Cardiac fibroblast (primary cell): ENCODE measurements around the gene COA1.

Experiments used
- DNase-seq, 2 donors: peaks; one replicate each; pipeline versions ENCODE4 v3.0.0 to v3.0.0-alpha.2; 2010; ENCODE audit warnings: low read depth in 2 of 2
- H3K4me3 ChIP-seq, 2 donors: replicated peaks in 1 of 2; 1 replicate in 1 of 2; 2 replicates in 1 of 2; pipeline ENCODE4 v1.5.1; 2011; ENCODE audit warnings: low read depth in 2 of 2, low read length in 2 of 2, mild to moderate bottlenecking in 2 of 2, moderate library complexity in 1 of 2
- CTCF ChIP-seq: IDR thresholded peaks from one replicate; pipeline ENCODE4 v1.5.1; 2011; ENCODE audit warnings: low read depth, mild to moderate bottlenecking, low read length, inconsistent platforms

COA1 gene

GRCh38 chr7:43768887-43769272 lies 39.6 kb upstream of the COA1 start:
- H3K4me3 ChIP-seq, result no peak overlapping the region
- no peak for DNase-seq
- no peak for TF ChIP-seq CTCF

GRCh38 chr7:43768201-43768886 lies 39.0 kb upstream of the COA1 start:
- TF ChIP-seq CTCF, result no peak
- H3K4me3 ChIP-seq, result no peak overlapping the region
- DNase-seq, result no peak

GRCh38 chr7:43767311-43767710 lies 38.0 kb upstream of the COA1 start:
- no peak overlapping the region for H3K4me3 ChIP-seq
- DNase-seq, result no peak
- no peak for TF ChIP-seq CTCF

- H3K4me3 ChIP-seq, result no peak overlapping the region
- no peak for DNase-seq
- TF ChIP-seq CTCF, result no peak
These were observed 37.2 kb upstream of the COA1 start for GRCh38 chr7:43766564-43766963.

- H3K4me3 ChIP-seq, result no peak overlapping the region
- DNase-seq, result peak; percentile 41 to 62
These were observed 35.6 kb upstream of the COA1 start for GRCh38 chr7:43764807-43765491.

GRCh38 chr7:43764039-43764761 lies 34.9 kb upstream of the COA1 start:
- peak; percentile 16 to 66 for DNase-seq
- H3K4me3 ChIP-seq, result no peak overlapping the region
- TF ChIP-seq CTCF, result no peak

More at GRCh38 chr7:43764807-43765491, 35.6 kb upstream of the COA1 start:
- no peak for TF ChIP-seq CTCF
